ENCODE data around the gene TMEM117.

TMEM117 gene

GRCh38 chr12:43882578-43883178, 46.8 kb downstream of the TMEM117 start:
- intact Hi-C loops (cut with DNase I): loop anchor here (1.0 to 2.0 kb wide), 3 partner anchors 78 to 438 kb away; no protein-coding TSS in a partner anchor
- peak in 2 of 10 donors; percentile 6 to 23 for DNase-seq

GRCh38 chr12:43883311-43883710, 47.4 kb downstream of the TMEM117 start:
- intact Hi-C loops (cut with DNase I): loop anchor here (2.0 kb wide), 2 partner anchors 79 to 439 kb away; no protein-coding TSS in a partner anchor

GRCh38 chr12:43883748-43884147, 47.9 kb downstream of the TMEM117 start:
- intact Hi-C loops (cut with DNase I): loop anchor here (2.0 kb wide), 2 partner anchors 79 to 439 kb away; no protein-coding TSS in a partner anchor

More at GRCh38 chr12:43883311-43883710, 47.4 kb downstream of the TMEM117 start:
- no peak for DNase-seq

GRCh38 chr12:43884683-43885410, 49.0 kb downstream of the TMEM117 start:
- DNase-seq: peak in 1 of 10 donors; percentile 33
- intact Hi-C loops (cut with DNase I): no loop called here

More at GRCh38 chr12:43883748-43884147, 47.9 kb downstream of the TMEM117 start:
- DNase-seq: no peak

GRCh38 chr12:43887397-43887796, 51.5 kb downstream of the TMEM117 start:
- no peak for DNase-seq
- intact Hi-C loops (cut with DNase I): no loop called here

GRCh38 chr12:43891856-43892574, 56.1 kb downstream of the TMEM117 start:
- DNase-seq: no peak
- intact Hi-C loops (cut with DNase I): no loop called here

- DNase-seq: no peak
- intact Hi-C loops (cut with DNase I): no loop called here
These were observed 57.8 kb downstream of the TMEM117 start for GRCh38 chr12:43893670-43894069.

GRCh38 chr12:43895580-43896206, 59.8 kb downstream of the TMEM117 start:
- no peak for DNase-seq
- intact Hi-C loops (cut with DNase I): no loop called here

GRCh38 chr12:43896496-43896895, 60.6 kb downstream of the TMEM117 start:
- no peak for DNase-seq
- intact Hi-C loops (cut with DNase I): no loop called here

GRCh38 chr12:43898474-43898873, 62.6 kb downstream of the TMEM117 start:
- no peak for DNase-seq

GRCh38 chr12:43899574-43899973, 63.7 kb downstream of the TMEM117 start:
- no peak for DNase-seq
- intact Hi-C loops (cut with DNase I): no loop called here

More at GRCh38 chr12:43898474-43898873, 62.6 kb downstream of the TMEM117 start:
- intact Hi-C loops (cut with DNase I): no loop called here

GRCh38 chr12:43903686-43904085, 67.8 kb downstream of the TMEM117 start:
- intact Hi-C loops (cut with DNase I): no loop called here
- no peak for DNase-seq

GRCh38 chr12:43912859-43913258, 77.0 kb downstream of the TMEM117 start:
- no peak for DNase-seq
- intact Hi-C loops (cut with DNase I): no loop called here

- DNase-seq: no peak
These were observed 78.5 kb downstream of the TMEM117 start for GRCh38 chr12:43914391-43914790.

GRCh38 chr12:43914923-43915468, 79.1 kb downstream of the TMEM117 start:
- intact Hi-C loops (cut with DNase I): no loop called here
- no peak for DNase-seq

More at GRCh38 chr12:43914391-43914790, 78.5 kb downstream of the TMEM117 start:
- intact Hi-C loops (cut with DNase I): no loop called here

- no peak for DNase-seq
- intact Hi-C loops (cut with DNase I): no loop called here
These were observed 82.0 kb downstream of the TMEM117 start for GRCh38 chr12:43917896-43918295.

- no peak for DNase-seq
- intact Hi-C loops (cut with DNase I): no loop called here
These were observed 85.9 kb downstream of the TMEM117 start for GRCh38 chr12:43921666-43922337.

- intact Hi-C loops (cut with DNase I): no loop called here
- DNase-seq: no peak
These were observed 94.2 kb downstream of the TMEM117 start for GRCh38 chr12:43930032-43930431.

GRCh38 chr12:43931187-43931586, 95.3 kb downstream of the TMEM117 start:
- no peak for DNase-seq

GRCh38 chr12:43935581-43935980, 99.7 kb downstream of the TMEM117 start:
- intact Hi-C loops (cut with DNase I): no loop called here
- DNase-seq: no peak

More at GRCh38 chr12:43931187-43931586, 95.3 kb downstream of the TMEM117 start:
- intact Hi-C loops (cut with DNase I): no loop called here

Data from posterior cingulate gyrus (tissue), 11 donors.